ENCODE data around the gene ARRDC1.

Gene ARRDC1

GRCh38 chr9:137598943-137599342 is 6.5 kb upstream of the ARRDC1 start:
- no peaks in the 10 kb centered on the region for H3K27me3 ChIP-seq
- no peak overlapping the region for H3K4me3 ChIP-seq (ENCODE audit: low read depth, low read length)
- no peaks in the 10 kb centered on the region for H3K36me3 ChIP-seq
- H3K9me3 ChIP-seq: no peaks in the 10 kb centered on the region
- no peak for TF ChIP-seq CTCF (IDR thresholded peaks at IDR 0.05; ENCODE audit: low read depth, low read length)
- DNase-seq: no peak
- H3K4me1 ChIP-seq: no peaks in the 10 kb centered on the region

- DNase-seq: no peak
- Histone ChIP-seq H3K9me3 (no peaks in the 10 kb centered on the region; the same call in 1 of the 2 replicates), H3K4me3 (ENCODE audit: low read depth, low read length) (no peak overlapping the region), H3K27me3 (peaks cover 8% of the 10 kb centered on the region), H3K36me3 (no peaks in the 10 kb centered on the region), H3K4me1 (no peaks in the 10 kb centered on the region; the same call in 1 of the 2 replicates)
- TF ChIP-seq CTCF (IDR thresholded peaks at IDR 0.05; ENCODE audit: low read depth, low read length): peak; percentile 17; the same call in 1 of the 2 replicates
Observed at GRCh38 chr9:137602661-137603060, 2.8 kb upstream of the ARRDC1 start.

- H3K4me1 ChIP-seq: no peaks in the 10 kb centered on the region; the same call in 1 of the 2 replicates
- no peak overlapping the region for H3K4me3 ChIP-seq (ENCODE audit: low read depth, low read length)
- H3K36me3 ChIP-seq: no peaks in the 10 kb centered on the region
- DNase-seq: no peak
- H3K9me3 ChIP-seq: no peaks in the 10 kb centered on the region; the same call in 1 of the 2 replicates
- peaks cover 8% of the 10 kb centered on the region for H3K27me3 ChIP-seq
- no peak for TF ChIP-seq CTCF (IDR thresholded peaks at IDR 0.05; ENCODE audit: low read depth, low read length)
Observed at GRCh38 chr9:137603879-137604278, 1.6 kb upstream of the ARRDC1 start.

GRCh38 chr9:137604345-137605086 is 970 bp upstream of the ARRDC1 start:
- Histone ChIP-seq H3K4me1 (no peaks in the 10 kb centered on the region; the same call in 1 of the 2 replicates), H3K9me3 (no peaks in the 10 kb centered on the region; the same call in 1 of the 2 replicates), H3K4me3 (ENCODE audit: low read depth, low read length) (0 out of 2 replicates have a peak overlapping the region, but pooled peaks have one; percentile 4), H3K27me3 (peaks cover 8% of the 10 kb centered on the region), H3K36me3 (no peaks in the 10 kb centered on the region)
- no peak for DNase-seq
- no peak for TF ChIP-seq CTCF (IDR thresholded peaks at IDR 0.05; ENCODE audit: low read depth, low read length)

- H3K4me3 ChIP-seq (ENCODE audit: low read depth, low read length): peak overlapping the region; percentile 49
- peak; percentile 35 for DNase-seq
Observed at GRCh38 chr9:137606005-137606621, 627 bp downstream of the ARRDC1 start.

More at GRCh38 chr9:137606005-137606621, 627 bp downstream of the ARRDC1 start:
- Histone ChIP-seq H3K27me3 (peaks cover 8% of the 10 kb centered on the region), H3K36me3 (no peaks in the 10 kb centered on the region), H3K9me3 (no peaks in the 10 kb centered on the region; the same call in 1 of the 2 replicates), H3K4me1 (no peaks in the 10 kb centered on the region; the same call in 1 of the 2 replicates)
- TF ChIP-seq CTCF (IDR thresholded peaks at IDR 0.05; ENCODE audit: low read depth, low read length): no peak
